SU-DHL-6 (cell line): ENCODE results near the gene CMTM5.

ENCODE experiments used
- H2AFZ ChIP-seq: fragments of 200-600 bp; sonication (generic); 2 replicates; pipeline ENCODE4 v1.6.1; 2014; ENCODE audit warnings: low read depth, mild to moderate bottlenecking, moderate library complexity, mixed read lengths, antibody characterized with exemption, low read length; ENCODE audit not compliant: severe bottlenecking
- H3F3A ChIP-seq: fragments of 200-600 bp; shearing (Covaris generic); 2 replicates; pipeline ENCODE4 v1.6.0; 2016; ENCODE audit warnings: antibody characterized with exemption, mild to moderate bottlenecking; ENCODE audit not compliant: insufficient read depth
- H3K27ac ChIP-seq: fragments of 200-600 bp; sonication (generic); 2 replicates; pipeline ENCODE4 v1.5.1; 2016; ENCODE audit warnings: low read depth, mild to moderate bottlenecking, low read length, moderate library complexity, mixed read lengths
- H3K27me3 ChIP-seq: fragments of 200-600 bp; sonication (generic), shearing (Covaris generic); 2 replicates; pipeline ENCODE4 v1.6.0; 2014; ENCODE audit warnings: mild to moderate bottlenecking, low read length
- H3K36me3 ChIP-seq: fragments of 200-600 bp; sonication (generic); 2 replicates; pipeline ENCODE4 v1.6.1; 2014; ENCODE audit warnings: mild to moderate bottlenecking, low read length, mixed read lengths
- H3K4me2 ChIP-seq: fragments of 300-600, 200-600 bp; shearing (Covaris generic), sonication (generic); 2 replicates; pipeline ENCODE4 v1.6.0; 2014; ENCODE audit warnings: low read length, low read depth, mild to moderate bottlenecking; ENCODE audit not compliant: poor library complexity, severe bottlenecking
- H3K4me3 ChIP-seq: fragments of 200-600 bp; sonication (generic); 2 replicates; pipeline ENCODE4 v1.5.1; 2014; ENCODE audit warnings: antibody characterized with exemption, low read length, mild to moderate bottlenecking, mixed read lengths; ENCODE audit not compliant: insufficient read depth, poor library complexity, severe bottlenecking
- H3K79me2 ChIP-seq: fragments of 200-600 bp; sonication (generic); 2 replicates; pipeline ENCODE4 v1.6.1; 2014; ENCODE audit warnings: mild to moderate bottlenecking, low read length, moderate library complexity; ENCODE audit not compliant: insufficient read depth
- H3K9ac ChIP-seq: fragments of 200-600 bp; sonication (generic); 2 replicates; pipeline ENCODE4 v1.7.0; 2014; ENCODE audit warnings: mild to moderate bottlenecking, low read length
- H3K9me2 ChIP-seq: fragments of 200-600 bp; sonication (generic); replicated peaks from 2 replicates; pipeline ENCODE4 v1.6.1; 2014; ENCODE audit warnings: low read length; ENCODE audit not compliant: insufficient read depth
- H3K9me3 ChIP-seq: fragments of 200-600 bp; sonication (generic); 2 replicates; pipeline ENCODE4 v1.6.1; 2014; ENCODE audit warnings: low read length, mixed read lengths; ENCODE audit not compliant: insufficient read depth
- H4K20me1 ChIP-seq: fragments of 200-600 bp; sonication (generic); 2 replicates; pipeline ENCODE4 v1.6.1; 2014; ENCODE audit warnings: low read depth, mild to moderate bottlenecking, antibody characterized with exemption, low read length, moderate library complexity, mixed read lengths
- EZH2phosphoT487 ChIP-seq: fragments of 200-600 bp; sonication (generic), shearing (Covaris generic); conservative IDR thresholded peaks from 2 replicates; pipeline ENCODE4 v1.6.1; 2018; ENCODE audit warnings: mild to moderate bottlenecking, antibody characterized with exemption, low read length, moderate library complexity, mixed read lengths
- TF ChIP-seq, protein P1 (sequence below): fragments of 200-600 bp; sonication (generic); IDR thresholded peaks from one replicate; pipeline ENCODE4 v1.5.1; 2017; ENCODE audit warnings: antibody characterized with exemption, mild to moderate bottlenecking, low read length, moderate library complexity; ENCODE audit not compliant: insufficient read depth, poor library complexity, severe bottlenecking

Gene CMTM5

DNA sequence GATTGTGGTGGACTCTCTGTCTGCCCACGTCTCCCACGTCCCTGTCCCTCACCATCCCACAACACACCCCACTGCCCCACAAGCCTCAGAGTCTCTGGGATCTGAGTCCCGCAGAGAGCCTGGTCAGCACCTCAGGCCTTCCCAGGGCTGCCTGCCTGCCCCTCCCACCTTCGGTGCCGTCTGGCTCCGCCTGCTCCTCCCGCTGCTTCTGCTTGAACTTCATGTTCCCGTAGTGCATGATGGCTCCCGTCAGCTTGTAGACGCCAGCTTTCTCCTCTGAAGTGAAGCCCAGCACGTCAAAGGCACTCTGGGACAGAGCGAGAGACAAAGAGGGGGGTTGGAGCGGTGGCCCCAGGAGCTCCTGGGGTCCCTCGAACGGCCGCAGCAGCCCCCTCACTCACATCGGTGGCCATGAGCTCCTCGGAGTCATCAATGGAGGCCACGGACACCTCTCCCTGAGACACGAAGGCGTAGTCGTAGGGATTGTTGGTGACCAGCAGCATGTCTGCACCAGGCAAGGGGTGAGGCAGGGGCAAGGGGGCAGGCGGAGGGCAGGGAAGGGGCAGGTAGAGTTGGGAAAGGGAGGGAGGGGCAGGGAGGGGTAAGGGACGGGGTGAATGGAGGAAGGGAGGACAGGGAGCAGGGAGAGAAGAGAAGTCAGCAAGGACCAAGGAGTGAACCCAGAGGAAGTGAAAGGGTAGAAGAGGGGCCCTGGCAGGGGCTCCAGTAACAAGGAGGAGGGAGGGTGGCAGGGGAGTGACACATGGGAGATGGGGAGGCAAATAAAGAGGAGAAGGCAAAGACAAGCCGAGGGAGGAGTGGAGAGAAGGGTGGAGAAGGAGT is 25.7 kb downstream of the CMTM5 start:
- Histone ChIP-seq H3K27me3 (no peaks in the 10 kb centered on the region), H3K4me3 (no peak overlapping the region), H3K79me2 (no peaks in the 10 kb centered on the region), H3K9me2 (no peaks in the 10 kb centered on the region), H3F3A (no peaks in the 10 kb centered on the region), H3K9ac (no peak overlapping the region), H3K4me2 (no peak overlapping the region), H4K20me1 (no peaks in the 10 kb centered on the region), H3K27ac (no peak overlapping the region), H3K9me3 (no peaks in the 10 kb centered on the region), H2AFZ (no peak overlapping the region), H3K36me3 (no peaks in the 10 kb centered on the region)
- no peak for TF ChIP-seq EZH2phosphoT487
- TF ChIP-seq, protein P1, sequence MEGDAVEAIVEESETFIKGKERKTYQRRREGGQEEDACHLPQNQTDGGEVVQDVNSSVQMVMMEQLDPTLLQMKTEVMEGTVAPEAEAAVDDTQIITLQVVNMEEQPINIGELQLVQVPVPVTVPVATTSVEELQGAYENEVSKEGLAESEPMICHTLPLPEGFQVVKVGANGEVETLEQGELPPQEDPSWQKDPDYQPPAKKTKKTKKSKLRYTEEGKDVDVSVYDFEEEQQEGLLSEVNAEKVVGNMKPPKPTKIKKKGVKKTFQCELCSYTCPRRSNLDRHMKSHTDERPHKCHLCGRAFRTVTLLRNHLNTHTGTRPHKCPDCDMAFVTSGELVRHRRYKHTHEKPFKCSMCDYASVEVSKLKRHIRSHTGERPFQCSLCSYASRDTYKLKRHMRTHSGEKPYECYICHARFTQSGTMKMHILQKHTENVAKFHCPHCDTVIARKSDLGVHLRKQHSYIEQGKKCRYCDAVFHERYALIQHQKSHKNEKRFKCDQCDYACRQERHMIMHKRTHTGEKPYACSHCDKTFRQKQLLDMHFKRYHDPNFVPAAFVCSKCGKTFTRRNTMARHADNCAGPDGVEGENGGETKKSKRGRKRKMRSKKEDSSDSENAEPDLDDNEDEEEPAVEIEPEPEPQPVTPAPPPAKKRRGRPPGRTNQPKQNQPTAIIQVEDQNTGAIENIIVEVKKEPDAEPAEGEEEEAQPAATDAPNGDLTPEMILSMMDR: no peak

DNA sequence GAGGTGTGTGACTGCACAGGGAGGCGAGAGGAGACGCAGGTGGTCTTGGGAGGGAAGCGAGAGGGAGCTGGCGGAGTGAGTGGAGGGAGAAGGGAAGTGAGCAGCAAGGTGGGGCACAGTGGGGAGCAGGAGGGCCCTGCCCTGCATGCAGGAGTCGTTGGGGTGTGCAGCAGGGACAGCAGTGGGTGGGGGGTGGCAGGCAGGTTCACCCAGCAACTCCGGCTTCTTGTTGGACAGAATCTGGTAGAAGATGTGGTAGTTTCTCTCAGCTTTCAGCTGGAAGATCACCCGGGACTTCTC is 26.2 kb downstream of the CMTM5 start:
- H3F3A ChIP-seq: no peaks in the 10 kb centered on the region
- no peaks in the 10 kb centered on the region for H4K20me1 ChIP-seq
- H3K27me3 ChIP-seq: no peaks in the 10 kb centered on the region
- TF ChIP-seq EZH2phosphoT487: no peak
- TF ChIP-seq, protein P1: no peak
- no peak overlapping the region for H3K27ac ChIP-seq
- no peaks in the 10 kb centered on the region for H3K9me3 ChIP-seq
- H2AFZ ChIP-seq: no peak overlapping the region
- H3K79me2 ChIP-seq: no peaks in the 10 kb centered on the region
- H3K9me2 ChIP-seq: no peaks in the 10 kb centered on the region
- no peak overlapping the region for H3K9ac ChIP-seq
- H3K36me3 ChIP-seq: no peaks in the 10 kb centered on the region
- H3K4me2 ChIP-seq: no peak overlapping the region
- H3K4me3 ChIP-seq: no peak overlapping the region

DNA sequence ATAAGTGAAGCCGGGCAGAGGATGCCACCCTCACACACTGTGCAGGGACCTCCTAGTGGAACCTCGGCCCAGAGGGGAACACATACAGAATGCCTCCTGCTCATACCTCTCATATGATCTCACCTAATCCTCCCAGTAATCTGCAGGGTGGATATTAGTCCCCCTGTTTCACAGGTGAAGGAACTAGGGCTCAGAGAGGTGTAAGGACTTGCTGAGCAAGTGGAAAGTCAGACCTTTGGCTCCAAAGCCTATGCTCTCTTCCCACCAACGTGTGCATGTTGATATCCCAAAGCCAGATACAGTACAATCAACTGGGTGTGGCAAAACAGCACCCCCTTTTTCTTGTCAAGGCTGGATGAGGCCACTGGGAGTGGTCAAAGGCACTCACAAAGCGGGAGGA is 27.1 kb downstream of the CMTM5 start:
- no peaks in the 10 kb centered on the region for H3K9me3 ChIP-seq
- H3K27ac ChIP-seq: no peak overlapping the region
- no peak overlapping the region for H3K9ac ChIP-seq
- no peaks in the 10 kb centered on the region for H3K36me3 ChIP-seq
- no peak overlapping the region for H3K4me3 ChIP-seq
- no peak overlapping the region for H3K4me2 ChIP-seq
- no peaks in the 10 kb centered on the region for H3K9me2 ChIP-seq
- no peaks in the 10 kb centered on the region for H3K79me2 ChIP-seq
- H3F3A ChIP-seq: no peaks in the 10 kb centered on the region
- TF ChIP-seq, protein P1: no peak
- no peak for TF ChIP-seq EZH2phosphoT487
- H4K20me1 ChIP-seq: no peaks in the 10 kb centered on the region
- no peak overlapping the region for H2AFZ ChIP-seq
- H3K27me3 ChIP-seq: no peaks in the 10 kb centered on the region
